HG03558 (cell line): ENCODE measurements around the gene RAB40B.

Source experiments
- ATAC-seq: cut with Tn5 transposase; IDR thresholded peaks from one replicate; pipeline ENCODE4 v1.9.1; 2021; ENCODE audit warnings: moderate number of reproducible peaks; ENCODE audit not compliant: unreplicated experiment; ENCODE audit errors: extremely low read depth

The RAB40B gene

GRCh38 chr17:82694647-82695046 lies 3.9 kb downstream of the RAB40B start:
- ATAC-seq = no peak

- ATAC-seq = no peak
These were observed 5.2 kb downstream of the RAB40B start for GRCh38 chr17:82693168-82693867.

GRCh38 chr17:82692268-82692667 lies 6.2 kb downstream of the RAB40B start:
- no peak for ATAC-seq

- ATAC-seq = no peak
These were observed 6.8 kb downstream of the RAB40B start for GRCh38 chr17:82691714-82692113.

GRCh38 chr17:82690786-82691489 lies 7.6 kb downstream of the RAB40B start:
- no peak for ATAC-seq

- ATAC-seq = no peak
These were observed 9.4 kb downstream of the RAB40B start for GRCh38 chr17:82689077-82689476.

GRCh38 chr17:82687871-82688270 lies 10.6 kb downstream of the RAB40B start:
- ATAC-seq = no peak

GRCh38 chr17:82687375-82687861 lies 11.1 kb downstream of the RAB40B start:
- ATAC-seq = no peak

- no peak for ATAC-seq
These were observed 11.9 kb downstream of the RAB40B start for GRCh38 chr17:82686366-82687324.

GRCh38 chr17:82685291-82685690 lies 13.2 kb downstream of the RAB40B start:
- ATAC-seq = no peak

GRCh38 chr17:82684228-82684841 lies 14.2 kb downstream of the RAB40B start:
- no peak for ATAC-seq

- ATAC-seq = no peak
These were observed 15.0 kb downstream of the RAB40B start for GRCh38 chr17:82683534-82683933.

GRCh38 chr17:82681547-82681946 lies 17.0 kb downstream of the RAB40B start:
- no peak for ATAC-seq

GRCh38 chr17:82679586-82680465 lies 18.7 kb downstream of the RAB40B start:
- ATAC-seq = no peak

- no peak for ATAC-seq
These were observed 20.1 kb downstream of the RAB40B start for GRCh38 chr17:82678265-82678891.

- no peak for ATAC-seq
These were observed 21.1 kb downstream of the RAB40B start for GRCh38 chr17:82677353-82677925.

GRCh38 chr17:82675476-82676245 lies 22.8 kb downstream of the RAB40B start:
- ATAC-seq = no peak
